Parathyroid adenoma (tissue), 2 donors: ENCODE data around the gene CHRD.

Source experiments
- H2AFZ ChIP-seq: fragments of 300-600 bp; sonication (generic); one replicate; pipeline ENCODE4 v1.7.0; 2017; ENCODE audit warnings: antibody characterized with exemption, mild to moderate bottlenecking
- H3K27ac ChIP-seq: fragments of 300-600 bp; sonication (generic); one replicate; pipeline ENCODE4 v1.7.0; 2017
- H3K27me3 ChIP-seq: fragments of 300-600 bp; sonication (generic); one replicate; pipeline ENCODE4 v1.7.0; 2017; ENCODE audit warnings: low read length; ENCODE audit not compliant: control insufficient read depth, insufficient read depth
- H3K36me3 ChIP-seq: fragments of 300-600 bp; sonication (generic); one replicate; pipeline ENCODE4 v1.7.0; 2017; ENCODE audit warnings: low read length; ENCODE audit not compliant: control insufficient read depth, insufficient read depth
- H3K4me1 ChIP-seq: fragments of 300-600 bp; sonication (generic); one replicate; pipeline ENCODE4 v1.7.0; 2017; ENCODE audit warnings: control low read depth
- H3K4me2 ChIP-seq: fragments of 300-600 bp; sonication (generic); one replicate; pipeline ENCODE4 v1.7.0; 2017; ENCODE audit warnings: low read length
- H3K4me3 ChIP-seq: fragments of 300-600 bp; sonication (generic); one replicate; pipeline ENCODE4 v1.7.0; 2017; ENCODE audit warnings: low read depth, low read length
- H3K79me2 ChIP-seq: fragments of 300-600 bp; sonication (generic); one replicate; pipeline ENCODE4 v1.7.0; 2017; ENCODE audit warnings: control low read depth
- H3K9ac ChIP-seq: fragments of 300-600 bp; sonication (generic); one replicate; pipeline ENCODE4 v1.7.0; 2017; ENCODE audit warnings: mild to moderate bottlenecking
- H3K9me3 ChIP-seq: fragments of 300-600 bp; sonication (generic); one replicate; pipeline ENCODE4 v1.7.0; 2017; ENCODE audit warnings: low read length; ENCODE audit not compliant: control insufficient read depth
- CTCF ChIP-seq: fragments of 300-600 bp; sonication (generic); IDR thresholded peaks from one replicate; pipeline ENCODE4 v1.7.0; 2017; ENCODE audit warnings: antibody characterized with exemption, mild to moderate bottlenecking
- donor health status: primary hyperparathyroidism.

The CHRD gene

DNA sequence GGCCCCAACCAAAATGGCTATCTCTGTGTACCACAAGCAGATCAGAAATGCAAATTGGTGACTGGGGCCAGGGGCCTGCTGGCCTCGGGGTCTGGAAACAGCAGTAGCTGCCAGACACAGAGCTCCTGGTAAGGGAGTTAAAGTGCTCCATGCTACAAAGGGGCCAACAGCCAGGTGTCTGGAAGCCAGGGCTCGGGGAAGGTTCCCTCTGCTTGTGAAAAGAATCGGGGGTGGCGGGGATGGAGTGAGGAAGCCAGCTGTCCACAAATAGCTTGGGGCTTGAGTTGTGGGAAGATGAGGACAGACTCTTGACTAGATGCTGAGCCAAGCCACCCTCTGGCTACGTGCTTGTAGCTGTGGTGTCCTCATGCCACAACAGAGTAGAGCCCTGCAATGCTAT, 39.3 kb downstream of the CHRD start:
- no peak overlapping the region for H3K4me2 ChIP-seq

DNA sequence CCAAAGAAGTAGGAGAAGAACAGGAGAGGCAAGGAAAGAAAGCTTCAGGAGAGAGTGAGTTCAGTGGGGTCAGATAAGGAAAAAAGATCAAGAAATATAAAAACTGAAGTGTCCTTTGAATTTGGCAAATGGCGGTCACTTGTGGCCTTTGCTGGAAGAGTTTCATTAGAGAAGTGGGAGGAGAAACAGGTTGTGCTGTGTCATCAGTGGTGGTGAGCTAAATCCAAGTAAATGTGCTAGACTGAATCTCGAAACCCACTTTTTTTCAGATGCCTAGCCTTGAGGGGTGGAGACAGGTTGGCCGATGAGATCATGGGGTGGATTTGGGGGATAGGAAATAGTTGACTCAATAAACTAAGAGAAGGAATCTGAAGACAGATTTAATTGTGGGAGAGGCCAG, 43.7 kb downstream of the CHRD start:
- no peaks in the 10 kb centered on the region for H3K9me3 ChIP-seq
- no peak overlapping the region for H3K27ac ChIP-seq
- no peak overlapping the region for H2AFZ ChIP-seq
- no peaks in the 10 kb centered on the region for H3K79me2 ChIP-seq
- no peak overlapping the region for H3K4me3 ChIP-seq
- TF ChIP-seq CTCF: no peak
- H3K9ac ChIP-seq: no peak overlapping the region
- no peak overlapping the region for H3K4me2 ChIP-seq
- no peaks in the 10 kb centered on the region for H3K27me3 ChIP-seq
- no peaks in the 10 kb centered on the region for H3K4me1 ChIP-seq
- no peaks in the 10 kb centered on the region for H3K36me3 ChIP-seq

More for the DNA sequence above, 39.3 kb downstream of the CHRD start:
- Histone ChIP-seq H3K27me3 (no peaks in the 10 kb centered on the region), H3K9ac (no peak overlapping the region), H3K4me3 (no peak overlapping the region), H3K9me3 (no peaks in the 10 kb centered on the region), H2AFZ (no peak overlapping the region), H3K79me2 (no peaks in the 10 kb centered on the region), H3K27ac (no peak overlapping the region), H3K4me1 (no peaks in the 10 kb centered on the region), H3K36me3 (no peaks in the 10 kb centered on the region)
- no peak for TF ChIP-seq CTCF

DNA sequence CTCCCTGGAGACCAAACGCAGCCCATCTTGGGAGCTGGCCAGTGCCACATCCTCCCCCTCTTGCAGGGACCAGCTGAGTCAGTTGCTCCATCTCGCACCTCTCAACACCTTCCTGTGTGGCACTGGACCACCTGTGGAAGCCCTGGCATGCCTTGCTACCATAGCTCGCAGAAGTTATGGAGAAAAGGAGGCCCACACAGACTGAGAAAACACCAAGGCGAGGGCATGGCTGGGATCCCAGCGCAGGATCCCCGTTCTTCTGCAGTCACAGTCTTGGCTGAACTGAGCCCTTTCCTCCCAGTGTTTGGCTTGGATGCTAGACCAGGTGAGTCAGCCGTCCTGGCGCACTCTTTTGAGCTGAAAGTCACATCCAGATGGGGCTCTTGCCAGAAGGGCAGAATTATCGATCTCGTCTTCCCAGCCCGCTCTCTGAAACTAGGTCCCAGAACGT, 46.9 kb downstream of the CHRD start:
- Histone ChIP-seq H3K27ac (no peak overlapping the region), H3K4me3 (no peak overlapping the region), H3K27me3 (no peaks in the 10 kb centered on the region), H3K9ac (no peak overlapping the region), H3K4me1 (no peaks in the 10 kb centered on the region), H3K9me3 (no peaks in the 10 kb centered on the region), H3K79me2 (no peaks in the 10 kb centered on the region), H3K4me2 (no peak overlapping the region), H3K36me3 (no peaks in the 10 kb centered on the region), H2AFZ (no peak overlapping the region)
- TF ChIP-seq CTCF: no peak

GRCh38 chr3:184428561-184429175, 48.8 kb downstream of the CHRD start:
- H3K4me2 ChIP-seq: no peak overlapping the region
- H3K36me3 ChIP-seq: no peaks in the 10 kb centered on the region
- no peaks in the 10 kb centered on the region for H3K27me3 ChIP-seq
- H3K4me1 ChIP-seq: no peaks in the 10 kb centered on the region
- H3K9me3 ChIP-seq: no peaks in the 10 kb centered on the region
- no peak overlapping the region for H3K4me3 ChIP-seq
- H3K9ac ChIP-seq: no peak overlapping the region
- H3K27ac ChIP-seq: no peak overlapping the region
- TF ChIP-seq CTCF: no peak
- H3K79me2 ChIP-seq: no peaks in the 10 kb centered on the region
- no peak overlapping the region for H2AFZ ChIP-seq

DNA sequence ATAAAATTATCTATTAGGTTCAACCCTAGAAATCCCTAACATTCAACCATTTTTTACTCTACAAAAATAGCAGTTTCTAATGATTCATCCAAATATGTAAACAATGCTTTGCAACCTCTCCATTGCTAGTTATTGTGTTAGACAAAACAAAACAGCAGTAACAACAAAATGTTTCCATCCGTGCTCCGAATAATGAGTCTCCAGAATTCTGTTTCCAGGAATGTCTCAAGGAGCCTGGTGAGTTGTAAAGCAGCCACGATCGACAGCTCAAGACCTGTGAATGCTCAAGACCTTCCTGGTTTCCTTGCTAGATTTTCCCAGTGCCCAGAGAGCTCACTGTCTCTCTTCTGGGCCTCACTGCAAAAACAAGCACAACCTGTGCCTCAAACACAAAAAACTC, 49.9 kb downstream of the CHRD start:
- no peaks in the 10 kb centered on the region for H3K27me3 ChIP-seq
- H3K9me3 ChIP-seq: no peaks in the 10 kb centered on the region
- no peak overlapping the region for H3K4me3 ChIP-seq
- H3K79me2 ChIP-seq: no peaks in the 10 kb centered on the region
- TF ChIP-seq CTCF: no peak
- no peak overlapping the region for H3K27ac ChIP-seq
- H3K4me1 ChIP-seq: no peaks in the 10 kb centered on the region
- H3K4me2 ChIP-seq: no peak overlapping the region
- no peaks in the 10 kb centered on the region for H3K36me3 ChIP-seq
- H2AFZ ChIP-seq: no peak overlapping the region
- H3K9ac ChIP-seq: no peak overlapping the region
